ENCODE measurements around the gene REC8. TPM values are rescaled to one million over a fixed set of nuclear protein-coding genes. Genes with fewer than 3 reads are reported as not detected.

Gene REC8
- total RNA-seq, 1 experiment from 2014 or later = 6.5 TPM

- Histone ChIP-seq H2AFZ (peak overlapping the region; percentile 79), H3K9me2 (ENCODE audit: insufficient read depth) (no peaks in the 10 kb centered on the region), H3K4me2 (peak overlapping the region; percentile 93), H3K4me1 (replicated peaks; ENCODE audit: insufficient read depth) (peaks cover 15% of the 10 kb centered on the region), H3K79me2 (ENCODE audit: low read depth) (peaks cover 37% of the 10 kb centered on the region), H4K20me1 (ENCODE audit: insufficient read depth) (no peaks in the 10 kb centered on the region), H3F3A (ENCODE audit: insufficient read depth, low read depth) (peaks cover 10% of the 10 kb centered on the region), H3K27me3 (ENCODE audit: insufficient read depth, low read depth) (no peaks in the 10 kb centered on the region), H3K4me3 (peak overlapping the region; percentile 63), H3K9me3 (ENCODE audit: insufficient read depth, low read depth) (no peaks in the 10 kb centered on the region), H3K36me3 (ENCODE audit: low read depth) (no peaks in the 10 kb centered on the region; the same call in 1 of the 2 replicates), H3K27ac (peak overlapping the region; percentile 29; the same call in 1 of the 2 replicates)
- intact Hi-C loops (cut with micrococcal nuclease; ENCODE audit: unreplicated experiment) = loop anchor here (1.0 to 2.0 kb wide), 2 partner anchors 32 to 67 kb away; partner anchors contain the start of genes CHMP4A, DCAF11 and NRL
- no peak for DNase-seq
- TF ChIP-seq EZH2 (IDR thresholded peaks at IDR 0.05; ENCODE audit: low read depth) (no peak), CTCF (conservative IDR thresholded peaks at IDR 0.05) (no peak)
- CTCF ChIA-PET = interaction anchor here (0.6 to 1.4 kb wide), 3 partner anchors 15 to 54 kb away, joined by 3 to 4 read pairs (median 4); partner anchors contain the start of genes DCAF11, IRF9 and NRL
- POLR2A ChIA-PET (ENCODE audit: unreplicated experiment) = interaction anchor here (0.5 to 1.8 kb wide), 3 partner anchors 9 to 35 kb away, joined by 4 to 26 read pairs (median 5); partner anchors contain the start of genes DCAF11 and NRL
- BruUV-seq (replicated peaks) = TSS peak; percentile 53
Measured at GRCh38 chr14:24145690-24146452, 26.0 kb upstream of the REC8 start.

DNA sequence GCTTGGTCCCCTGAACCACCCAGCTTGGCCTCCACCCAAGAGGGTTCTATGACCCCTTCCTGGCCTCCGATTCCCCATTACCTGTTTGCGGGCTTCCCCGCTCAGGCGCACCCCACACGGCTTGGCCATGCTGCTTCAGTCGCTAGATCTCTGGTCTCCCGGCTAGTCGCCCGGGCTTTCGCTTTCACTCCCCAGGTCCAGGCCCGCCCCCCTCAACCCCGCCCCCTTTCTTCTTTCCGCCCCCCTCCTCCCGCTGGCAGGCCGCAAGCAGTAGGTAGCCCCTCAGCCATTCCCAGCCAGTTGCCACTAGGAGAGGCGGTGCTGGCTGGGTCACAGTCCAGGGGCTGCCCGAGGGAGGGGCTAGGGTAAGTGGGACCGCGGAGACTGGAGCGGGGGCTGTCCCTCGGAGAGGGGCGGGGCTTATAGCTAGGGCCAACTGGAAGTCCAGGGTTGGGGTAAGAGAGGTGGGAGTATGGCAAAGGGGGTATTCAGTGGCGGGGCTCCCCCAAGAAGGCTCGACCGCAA lies 25.4 kb upstream of the REC8 start, which contains the start of gene PSME2:
TSS of gene PSME2 (minus strand) at position 158 of the 525 bp plus-strand sequence. CDS start at position 129, 29 bp downstream.
- H3K4me2 ChIP-seq = peak within 1 kb of the TSS; percentile 93
- H4K20me1 ChIP-seq (ENCODE audit: insufficient read depth) = no peaks in the 10 kb centered on the region
- H3K4me1 ChIP-seq (replicated peaks; ENCODE audit: insufficient read depth) = peaks cover 15% of the 10 kb centered on the region
- intact Hi-C loops (cut with micrococcal nuclease; ENCODE audit: unreplicated experiment) = loop anchor here (1.0 to 2.0 kb wide), 2 partner anchors 32 to 66 kb away; partner anchors contain the start of genes CHMP4A, DCAF11 and NRL
- H3K79me2 ChIP-seq (ENCODE audit: low read depth) = peaks cover 37% of the 10 kb centered on the region
- TF ChIP-seq CTCF (conservative IDR thresholded peaks at IDR 0.05) (no peak), EZH2 (IDR thresholded peaks at IDR 0.05; ENCODE audit: low read depth) (no peak)
- H3K9me3 ChIP-seq (ENCODE audit: insufficient read depth, low read depth) = no peaks in the 10 kb centered on the region
- DNase-seq = peak; percentile 90 to 95
- BruUV-seq (replicated peaks) = no TSS peak
- CTCF ChIA-PET = interaction anchor here (0.6 to 1.4 kb wide), 4 partner anchors 15 to 637 kb away, joined by 3 to 4 read pairs (median 4); partner anchors contain the start of genes DCAF11, IRF9 and NRL
- peaks cover 10% of the 10 kb centered on the region for H3F3A ChIP-seq (ENCODE audit: insufficient read depth, low read depth)
- no peaks in the 10 kb centered on the region for H3K9me2 ChIP-seq (ENCODE audit: insufficient read depth)
- H2AFZ ChIP-seq = peak within 1 kb of the TSS; percentile 79
- H3K27me3 ChIP-seq (ENCODE audit: insufficient read depth, low read depth) = no peaks in the 10 kb centered on the region
- H3K27ac ChIP-seq = peak within 1 kb of the TSS; percentile 29; the same call in 1 of the 2 replicates
- H3K4me3 ChIP-seq = peak within 1 kb of the TSS; percentile 63
- no peaks in the 10 kb centered on the region; the same call in 1 of the 2 replicates for H3K36me3 ChIP-seq (ENCODE audit: low read depth)
- POLR2A ChIA-PET (ENCODE audit: unreplicated experiment) = interaction anchor here (0.5 to 1.8 kb wide), 4 partner anchors 32 to 1026 kb away, joined by 3 to 26 read pairs (median 3); partner anchors contain the start of genes DCAF11 and NRL
